MV-4-11 (cell line): ENCODE results near the gene TUBB2A.
"Not testable (repeated sequence)": the region's sequence is repeated elsewhere in the genome, so short reads cannot be mapped to it uniquely, and the experiment has no call there.

Experiments used
- DNase-seq: peaks from one replicate; lab custom pipeline; 2025; lab: John Stamatoyannopoulos, UW

The TUBB2A gene

DNA sequence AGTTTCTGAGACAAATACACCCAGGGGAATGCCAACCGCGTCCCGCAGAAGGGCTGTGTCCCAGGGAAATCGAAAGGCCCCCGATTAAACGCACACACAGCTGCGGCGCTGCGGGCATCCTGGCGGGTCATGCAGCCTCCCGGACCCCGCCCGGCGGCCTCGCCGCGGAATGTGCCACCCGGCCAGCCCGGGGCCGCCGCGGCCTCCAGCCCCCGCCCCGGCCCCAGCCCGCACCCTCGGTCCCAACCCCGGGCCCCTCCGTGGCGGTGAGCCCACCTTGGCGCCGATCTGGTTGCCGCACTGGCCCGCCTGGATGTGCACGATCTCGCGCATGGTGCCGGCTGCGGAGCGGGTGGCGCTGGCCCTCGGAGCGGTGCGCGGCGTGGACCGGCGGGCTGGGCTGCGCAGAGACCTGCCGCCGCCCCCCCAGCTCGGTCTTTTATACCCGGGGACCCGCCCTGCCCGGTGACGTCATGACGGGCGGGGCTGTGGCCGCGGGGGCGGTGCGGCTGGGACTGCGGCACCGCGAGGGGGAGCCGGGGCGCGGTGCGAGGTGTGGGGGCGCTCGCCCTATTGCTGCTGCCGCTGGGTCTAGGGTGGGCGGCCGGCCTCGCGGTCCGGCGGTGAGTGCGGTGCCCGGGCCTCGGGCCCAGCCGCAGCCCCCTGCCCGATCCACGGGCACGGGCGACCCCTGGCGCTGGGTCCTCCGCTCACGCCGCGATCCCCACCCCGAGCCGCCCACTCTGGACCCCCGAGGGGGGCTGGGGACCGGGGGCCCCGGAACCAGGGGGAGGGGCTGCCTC is at the start of gene TUBB2A:
TUBB2A (minus strand) TSS at position 414 of the 803 bp plus-strand sequence; CDS start at position 333, 81 bp downstream.
- DNase-seq, result no peak

DNA sequence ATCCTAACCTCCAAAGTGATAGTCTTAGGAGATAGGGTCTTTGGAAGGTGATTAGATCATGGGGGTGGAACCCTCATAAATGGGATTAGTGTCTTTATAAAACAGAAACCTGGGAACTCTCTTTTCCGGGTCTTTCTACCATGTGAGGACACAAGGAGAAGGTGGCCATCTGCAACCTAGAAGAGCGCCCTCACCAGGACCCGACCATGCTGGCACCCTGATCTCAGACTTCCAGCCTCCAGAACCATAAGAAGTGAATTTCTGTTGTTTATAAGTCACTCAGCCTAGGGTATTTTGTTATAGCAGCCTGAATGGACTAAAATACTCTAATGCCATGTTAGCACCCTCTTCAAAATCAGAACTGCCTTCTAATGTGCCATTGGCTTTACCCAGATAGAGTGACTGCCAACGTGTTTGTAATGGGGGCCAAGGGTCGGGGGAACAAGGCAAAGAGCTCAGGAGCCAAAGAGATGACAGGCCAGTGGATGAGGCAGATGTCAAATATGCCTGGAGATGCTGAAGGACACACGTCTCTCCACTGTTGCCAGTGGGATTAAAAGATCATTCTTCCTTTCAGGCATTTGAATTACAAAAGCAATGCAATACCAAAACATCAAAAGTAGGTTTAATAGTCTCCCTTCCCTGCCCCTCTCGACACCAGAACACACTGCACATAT is 49.1 kb upstream of the TUBB2A start:
- DNase-seq, result no peak

DNA sequence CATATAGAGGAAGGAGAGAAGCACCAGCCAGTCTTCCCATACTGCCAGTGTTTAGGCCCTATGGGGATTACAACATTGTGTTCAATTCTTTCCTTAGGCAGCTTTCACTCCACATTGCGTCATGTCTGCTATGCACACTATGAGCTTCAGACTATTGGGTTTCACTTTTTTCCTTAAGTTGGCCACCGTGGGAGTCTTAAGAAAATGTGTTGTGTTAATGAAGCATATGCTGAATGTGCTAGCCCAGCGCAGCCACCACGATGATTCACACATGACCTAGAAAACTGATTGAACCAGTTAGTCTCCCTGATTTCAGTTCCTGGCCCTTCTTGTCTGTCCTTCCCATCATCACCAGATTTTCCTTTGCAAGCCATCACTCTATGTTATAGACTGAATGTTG is 48.6 kb upstream of the TUBB2A start:
- peak; percentile 88 for DNase-seq

DNA sequence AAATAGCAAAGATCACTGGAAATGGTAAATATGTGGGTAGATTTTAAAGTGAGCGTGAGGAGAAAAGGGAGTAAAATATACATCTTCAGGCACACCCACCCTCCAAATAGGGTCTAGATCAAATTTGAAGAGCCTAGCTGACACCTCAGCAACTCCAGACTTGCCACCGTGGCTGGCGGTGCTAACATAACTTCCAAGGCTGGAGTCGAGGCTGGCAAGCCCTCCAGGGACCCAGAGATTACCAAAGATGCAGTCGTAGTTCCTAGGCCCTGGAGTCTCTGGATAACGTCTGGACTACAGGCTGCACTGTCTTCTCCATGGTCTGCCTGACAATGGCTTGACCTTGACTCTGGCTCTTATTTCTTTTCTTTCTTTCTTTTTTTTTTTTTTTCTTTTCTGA is 47.6 kb upstream of the TUBB2A start:
- DNase-seq, result no peak

DNA sequence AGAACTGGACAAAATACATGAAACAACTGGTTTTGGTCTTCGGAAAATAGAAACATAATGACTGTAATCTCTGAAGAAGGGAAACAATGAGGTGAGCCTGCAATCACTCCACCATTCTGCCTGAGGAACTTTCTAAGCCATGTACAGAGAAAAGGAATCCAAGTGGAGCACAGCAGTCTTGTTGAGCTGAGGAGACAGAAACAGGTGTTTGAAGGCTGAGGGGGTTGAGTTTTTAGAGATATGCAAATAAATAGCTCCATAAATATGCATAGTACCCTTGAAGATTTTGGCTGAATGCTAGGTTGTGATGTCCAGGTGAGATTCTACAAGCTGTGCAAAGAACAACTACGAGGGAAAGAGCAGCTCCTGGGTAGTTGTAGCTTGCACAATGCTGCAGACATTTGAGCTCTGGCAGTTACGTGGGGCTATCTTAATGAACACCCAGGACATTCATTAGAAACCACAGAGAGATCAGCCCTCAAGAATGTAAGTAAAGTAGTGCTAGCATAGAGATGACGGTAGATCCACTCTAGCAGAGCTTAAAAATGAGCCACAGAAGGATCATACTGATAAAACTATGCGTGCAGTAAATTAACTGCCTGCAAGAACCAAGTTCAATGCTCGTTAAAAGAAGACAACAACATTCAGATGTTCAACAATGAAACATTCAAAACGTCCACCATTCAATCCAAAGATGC is 45.8 kb upstream of the TUBB2A start:
- no peak for DNase-seq

DNA sequence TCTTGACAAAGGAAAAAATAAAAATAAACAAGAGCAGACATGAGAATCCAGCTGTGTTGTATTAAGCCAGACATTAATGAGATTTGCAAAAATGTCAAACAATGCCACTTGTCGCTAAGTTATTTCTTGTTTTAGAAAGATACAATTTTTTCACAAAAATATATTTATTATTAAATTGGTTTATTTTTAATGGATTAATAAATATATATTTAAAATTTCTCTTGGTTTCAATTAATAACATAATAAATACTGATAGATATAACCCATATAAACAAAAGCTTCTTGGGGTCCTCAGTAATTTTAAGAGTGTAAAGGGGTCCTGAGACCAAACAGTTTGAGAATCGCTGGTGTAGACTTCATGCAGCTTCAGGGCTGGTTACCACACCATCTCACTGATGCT is 44.0 kb upstream of the TUBB2A start:
- no peak for DNase-seq

DNA sequence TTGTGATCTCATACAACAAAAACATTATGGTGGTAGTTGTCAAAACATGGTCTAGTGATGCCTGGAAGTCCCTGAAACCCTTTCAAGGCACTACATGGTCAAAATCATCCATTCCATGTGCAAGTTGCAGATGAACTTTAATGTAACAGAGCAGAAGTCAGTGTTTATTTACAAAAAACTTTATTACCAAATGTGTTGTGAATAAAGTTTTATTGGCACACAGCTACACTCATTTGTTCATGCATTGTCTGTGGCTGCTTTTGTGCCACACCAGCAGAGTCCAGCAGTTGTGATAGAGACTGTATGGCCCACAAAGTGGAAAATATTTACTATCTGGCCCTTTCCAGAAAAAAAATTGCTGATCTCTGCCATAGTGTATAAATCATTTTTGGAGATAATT is 43.3 kb upstream of the TUBB2A start:
- no peak for DNase-seq

DNA sequence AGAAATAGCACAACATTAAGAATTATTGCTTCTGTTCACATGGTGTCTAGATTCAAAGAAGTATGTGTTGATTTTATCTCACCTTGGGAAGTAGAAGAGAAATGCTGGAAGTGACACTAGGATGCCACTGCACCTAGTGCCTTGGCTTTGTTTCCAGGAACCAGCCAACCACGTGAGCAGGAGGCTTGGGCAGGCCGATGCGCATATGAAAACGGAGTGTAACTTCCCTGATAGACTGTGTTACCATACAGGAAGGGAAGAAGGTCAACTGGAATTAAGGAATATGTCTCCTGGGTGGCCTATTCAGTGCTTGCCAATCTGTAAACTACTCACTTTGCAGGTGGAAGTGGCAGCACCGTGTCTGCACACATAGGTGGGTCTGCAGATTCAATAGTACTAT is 42.0 kb upstream of the TUBB2A start:
- no peak for DNase-seq

DNA sequence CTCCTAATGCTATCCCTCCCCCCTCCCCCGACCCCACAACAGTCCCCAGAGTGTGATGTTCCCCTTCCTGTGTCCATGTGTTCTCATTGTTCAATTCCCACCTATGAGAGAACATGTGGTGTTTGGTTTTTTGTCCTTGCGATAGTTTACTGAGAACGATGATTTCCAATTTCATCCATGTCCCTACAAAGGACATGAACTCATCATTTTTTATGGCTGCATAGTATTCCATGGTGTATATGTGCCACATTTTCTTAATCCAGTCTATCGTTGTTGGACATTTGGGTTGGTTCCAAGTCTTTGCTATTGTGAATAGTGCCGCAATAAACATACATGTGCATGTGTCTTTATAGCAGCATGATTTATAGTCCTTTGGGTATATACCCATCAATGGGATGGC is 40.4 kb upstream of the TUBB2A start:
- DNase-seq, result not testable (repeated sequence)

DNA sequence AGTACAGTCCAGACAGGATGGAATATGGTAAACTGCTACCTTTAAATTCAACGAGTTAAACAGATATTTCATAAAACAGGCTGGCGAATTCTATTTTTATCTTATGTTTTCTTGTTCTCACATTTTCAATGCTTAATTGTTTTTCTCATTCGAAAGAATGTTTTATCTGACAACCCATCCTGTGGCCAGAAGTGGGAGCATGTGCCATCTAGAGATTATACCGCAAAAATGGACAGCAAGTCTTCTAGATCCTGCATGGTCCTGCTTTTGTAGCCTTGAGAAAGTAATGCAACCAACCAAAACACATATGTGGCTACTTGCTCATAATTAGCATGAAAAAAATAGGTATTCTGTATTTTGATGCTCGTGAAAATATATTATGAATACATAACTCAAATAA is 39.4 kb upstream of the TUBB2A start:
- DNase-seq, result no peak

DNA sequence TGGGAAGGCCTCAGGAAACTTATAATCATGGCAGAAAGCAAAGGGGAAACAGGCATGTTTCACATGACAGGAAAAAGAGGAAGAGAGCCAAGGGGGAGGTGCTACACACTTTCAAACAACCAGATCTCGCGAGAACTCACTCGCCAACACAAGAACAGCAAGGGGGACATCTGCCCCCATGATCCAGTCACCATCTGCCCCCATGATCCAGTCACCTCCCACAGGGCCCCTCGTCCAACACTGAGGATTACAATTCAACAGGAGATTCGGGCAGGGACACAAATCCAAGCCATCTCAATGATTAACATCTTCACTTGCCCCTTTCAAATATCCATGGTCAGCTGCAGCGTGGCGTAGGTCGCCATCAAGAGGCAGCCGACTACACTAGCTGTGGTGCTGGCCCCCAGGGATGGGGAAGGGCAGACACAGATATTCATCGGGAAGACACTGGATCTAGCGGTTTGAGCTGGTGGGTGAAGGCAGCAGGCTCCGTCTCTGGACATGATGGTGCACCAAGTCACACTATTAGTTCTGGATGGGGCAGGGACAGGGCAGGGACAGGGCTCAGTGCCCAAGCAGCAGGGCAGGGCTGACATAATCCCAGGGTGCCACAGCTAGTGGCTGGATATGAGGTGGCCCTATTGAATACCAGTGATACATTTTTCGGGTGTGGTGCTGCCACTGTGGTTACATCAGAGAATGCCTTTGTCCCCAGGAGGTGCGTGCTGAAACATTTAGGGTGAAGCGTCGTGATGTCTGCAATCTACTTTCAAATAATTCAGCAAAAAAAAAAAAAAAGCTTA is 38.6 kb upstream of the TUBB2A start:
- DNase-seq, result peak; percentile 33

DNA sequence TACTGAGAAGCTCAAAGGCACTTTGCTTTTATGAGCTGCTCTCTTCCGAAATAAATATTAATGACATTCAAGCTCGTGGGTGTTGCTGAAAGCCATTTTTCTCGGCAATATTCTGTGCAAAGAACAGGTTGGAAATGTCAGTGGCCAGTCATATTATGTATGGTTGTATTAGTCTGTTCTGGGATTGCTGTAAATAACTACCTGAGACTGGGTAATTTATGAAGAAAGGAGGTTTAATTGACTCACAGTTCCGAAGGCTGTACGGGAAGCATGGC is 38.0 kb upstream of the TUBB2A start:
- DNase-seq, result no peak

DNA sequence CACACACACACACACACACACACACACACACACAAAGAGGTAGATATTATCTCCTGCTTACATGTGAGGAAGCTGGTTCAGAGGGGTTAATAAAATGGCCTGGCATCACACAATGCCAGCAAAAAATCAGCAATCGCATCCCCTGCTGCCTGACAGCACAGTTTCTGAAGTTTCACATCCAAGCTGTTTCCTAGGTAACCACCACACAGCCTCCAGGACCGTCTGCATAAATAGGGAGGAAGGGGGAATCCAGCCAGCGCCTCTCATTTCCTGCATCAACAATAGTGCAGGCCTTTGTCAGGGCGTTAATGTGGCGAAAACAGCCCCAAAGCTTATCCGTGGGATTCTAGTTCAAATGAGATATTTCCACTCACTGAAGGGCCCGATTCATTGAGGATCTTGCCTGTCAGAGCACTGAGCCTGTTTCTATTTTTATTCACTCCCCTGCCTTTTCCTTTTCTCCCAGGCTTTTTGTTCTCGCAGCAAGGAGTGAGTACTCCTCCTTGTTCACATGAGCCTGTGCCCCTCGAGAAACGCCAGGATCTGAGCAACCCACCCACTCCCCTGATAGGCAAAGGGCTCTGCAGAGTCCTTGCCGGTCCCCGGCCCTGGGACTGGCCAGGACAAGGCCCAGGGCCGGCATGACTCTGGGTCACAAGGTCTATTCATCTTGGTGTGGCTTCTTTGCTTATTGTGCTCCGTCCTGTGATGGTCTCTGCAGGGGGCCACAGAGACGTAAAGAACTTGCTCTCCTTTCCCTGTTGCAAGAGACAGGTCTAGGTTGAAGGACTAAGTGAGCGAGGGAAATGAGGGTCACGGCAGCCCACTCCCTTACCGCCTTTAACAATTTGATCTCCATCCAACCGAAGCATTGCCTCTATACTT is 37.4 kb upstream of the TUBB2A start:
- DNase-seq, result no peak

DNA sequence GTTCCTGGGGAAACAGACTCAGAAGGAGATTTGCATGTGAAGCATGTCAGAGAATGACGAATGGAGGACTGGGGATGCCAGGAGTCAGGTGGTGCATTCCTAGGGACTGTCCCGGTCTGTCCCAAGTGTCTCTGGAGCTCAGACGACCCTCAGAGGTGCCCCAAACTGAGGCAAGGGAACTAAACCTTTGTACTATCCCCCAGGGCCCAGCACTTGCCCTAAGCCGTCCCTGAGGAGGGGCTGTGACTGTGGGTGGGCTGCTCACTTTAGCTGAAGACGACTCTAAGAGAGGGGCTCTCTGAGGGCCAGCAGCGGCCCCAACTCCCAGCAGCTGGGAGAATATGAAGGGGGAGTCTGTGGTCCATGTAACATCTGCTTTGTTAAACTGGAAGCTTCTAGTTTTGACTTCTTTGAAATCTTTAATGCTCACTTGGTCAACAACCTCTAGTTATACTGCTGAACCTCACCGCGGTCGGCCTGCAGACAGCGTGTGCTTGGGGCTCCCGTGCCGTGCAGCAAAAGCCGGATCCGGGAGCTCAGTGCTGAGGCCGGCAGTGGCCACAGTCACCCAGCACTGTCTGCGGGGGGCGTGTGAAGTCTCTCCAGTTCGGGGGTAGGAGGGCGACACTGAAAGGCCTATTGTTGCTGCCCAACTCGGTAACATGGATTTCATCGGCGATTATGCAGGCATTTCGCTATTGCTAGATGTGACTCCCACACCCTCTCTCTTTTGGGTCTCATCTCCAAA is 35.9 kb upstream of the TUBB2A start:
- DNase-seq, result no peak

DNA sequence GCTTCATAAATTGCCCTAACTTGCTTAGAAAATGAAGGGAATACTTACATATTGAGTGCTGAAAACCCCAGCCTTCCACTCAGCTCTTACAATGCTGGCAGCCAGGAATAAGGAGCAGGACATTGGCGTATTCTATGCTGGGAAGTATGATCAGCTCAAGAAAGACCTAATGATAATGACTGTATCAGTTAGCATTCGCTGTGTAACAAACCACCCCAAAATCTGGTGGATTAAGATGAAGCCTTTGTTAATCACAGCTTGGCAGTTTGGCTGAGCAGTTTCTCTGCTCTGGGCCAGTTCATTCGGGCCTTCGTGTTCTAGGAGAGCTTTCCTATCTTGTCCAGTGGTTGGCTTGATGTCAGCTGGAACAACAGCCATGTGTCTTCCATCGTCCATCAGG is 33.4 kb upstream of the TUBB2A start:
- no peak for DNase-seq

DNA sequence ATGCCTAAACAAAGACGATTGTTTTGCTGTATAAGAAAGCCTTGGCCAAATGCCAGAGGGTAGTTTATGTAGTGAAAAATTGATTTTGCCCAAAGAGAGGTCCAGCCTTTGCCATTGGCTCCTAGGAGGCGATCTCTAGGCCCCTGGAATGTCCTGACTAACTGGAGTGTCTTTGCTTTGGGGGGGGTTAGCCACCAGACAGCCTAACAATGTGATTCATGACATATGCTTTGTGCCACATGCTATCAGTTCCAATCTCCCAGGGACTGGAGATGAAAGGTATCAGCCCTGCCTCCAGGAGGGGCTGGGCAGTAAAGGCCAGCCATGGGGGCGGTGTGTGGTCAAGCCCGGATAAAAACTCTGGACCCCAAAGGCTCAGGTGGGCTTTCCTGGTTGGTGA is 32.7 kb upstream of the TUBB2A start:
- no peak for DNase-seq

DNA sequence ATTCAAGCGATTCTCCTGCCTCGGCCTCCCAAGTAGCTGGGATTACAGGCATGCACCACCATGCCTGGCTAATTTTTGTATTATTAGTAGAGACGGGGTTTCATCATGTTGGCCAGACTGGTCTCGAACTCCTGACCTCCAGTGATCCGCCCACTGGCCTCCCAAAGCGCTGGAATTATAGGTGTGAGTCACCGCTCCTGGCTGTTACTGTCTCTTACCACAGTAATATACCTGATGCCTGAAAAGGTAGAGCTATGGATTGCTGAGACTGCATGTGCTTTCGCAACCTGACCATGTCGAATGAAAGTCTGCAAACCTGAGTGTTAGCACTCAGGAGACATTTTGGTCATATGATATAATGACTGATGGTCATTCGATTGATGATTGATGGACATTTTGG is 31.8 kb upstream of the TUBB2A start:
- DNase-seq, result not testable (repeated sequence)

DNA sequence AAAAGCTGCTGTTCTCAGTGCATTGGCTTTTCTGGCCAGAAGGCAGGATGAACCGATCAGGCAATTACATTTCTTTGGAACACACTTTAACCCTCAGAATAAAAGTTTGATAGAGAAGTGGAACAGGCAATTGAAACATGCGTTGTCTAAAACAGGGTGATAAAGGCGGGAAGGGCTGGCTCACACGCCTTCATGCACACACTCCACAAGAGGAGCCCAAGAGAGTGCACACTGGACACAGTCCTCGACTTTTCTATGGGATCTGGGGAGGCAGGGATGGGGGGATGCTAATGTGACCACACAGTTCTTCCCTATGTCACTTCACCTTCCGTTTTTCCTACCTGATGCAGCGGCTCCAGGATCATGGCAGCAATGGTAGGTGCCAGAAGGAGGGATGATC is 30.9 kb upstream of the TUBB2A start:
- no peak for DNase-seq

DNA sequence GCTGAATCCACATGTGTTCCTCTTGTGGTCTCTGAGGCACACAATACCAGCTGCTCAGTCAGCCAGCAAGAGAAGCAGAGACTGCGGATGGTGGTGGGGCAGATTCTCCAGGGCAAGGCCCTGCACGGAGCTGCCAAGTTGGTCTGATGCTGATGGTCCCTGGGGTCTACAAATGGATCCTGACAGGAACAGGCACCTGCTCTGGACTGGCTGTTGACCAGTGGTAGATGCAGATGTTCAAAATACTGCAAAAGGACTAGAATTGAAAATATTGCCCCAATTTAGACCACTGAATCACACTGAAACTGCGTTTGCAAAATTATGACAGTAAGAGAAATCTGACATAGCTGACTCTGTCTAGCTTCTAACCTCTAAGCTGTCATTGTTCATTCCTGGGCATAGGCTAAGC is 29.6 kb upstream of the TUBB2A start:
- no peak for DNase-seq

DNA sequence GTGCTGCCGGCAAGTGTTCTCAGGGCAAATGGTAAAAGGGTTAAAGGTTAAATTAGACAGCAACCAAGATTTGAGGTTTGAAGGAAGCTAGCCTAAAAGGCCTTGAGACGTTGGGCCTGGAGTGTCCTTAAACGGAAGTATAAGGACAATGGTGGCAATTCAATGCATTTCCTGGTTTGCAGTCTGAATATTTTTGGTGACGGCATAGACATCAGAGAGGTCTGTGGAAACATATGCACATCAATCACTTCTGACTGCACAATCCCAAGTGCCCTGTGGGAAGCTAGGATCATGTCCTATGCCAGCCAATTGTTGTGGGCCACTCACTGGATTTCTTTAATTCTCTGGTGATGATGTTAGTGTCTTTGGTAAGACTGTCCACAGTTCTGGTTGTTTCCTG is 25.7 kb upstream of the TUBB2A start:
- no peak for DNase-seq

DNA sequence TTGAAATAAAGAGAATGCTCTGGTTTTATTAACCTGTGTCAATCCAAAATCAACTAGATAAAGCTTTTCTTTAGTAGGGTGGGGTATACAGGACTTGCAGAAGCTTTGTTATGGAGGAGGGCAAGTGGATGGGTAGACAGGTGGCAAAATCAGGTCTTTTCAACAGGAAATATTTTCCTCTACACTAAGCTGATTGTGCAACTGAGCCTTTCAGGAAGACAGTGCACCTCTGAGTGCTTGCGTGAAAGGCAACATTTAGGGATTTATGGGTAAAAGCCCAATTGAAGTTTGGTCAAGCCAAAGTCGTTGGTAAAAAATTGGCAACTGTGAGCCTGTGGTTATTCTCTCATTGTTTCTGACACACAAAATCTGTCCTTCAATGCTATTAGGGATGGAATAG is 23.8 kb upstream of the TUBB2A start:
- no peak for DNase-seq
